PFSK-1 (cell line): Measurements from ENCODE around the gene EDDM13.

Experiments
- FOXP2 ChIP-seq: optimal IDR thresholded peaks from 2 replicates; pipeline ENCODE3; 2011; ENCODE audit warnings: borderline replicate concordance, control low read depth, inconsistent platforms; ENCODE audit not compliant: insufficient read depth; ENCODE audit errors: extremely low read length, extremely low read depth
- POLR2AphosphoS5 ChIP-seq: IDR thresholded peaks from 2 replicates; pipeline ENCODE4 v1.6.1; 2012; ENCODE audit warnings: low read depth, mild to moderate bottlenecking, control low read depth, low read length, moderate library complexity
- REST ChIP-seq, 2 experiments: IDR thresholded peaks; 2 replicates each; pipeline versions ENCODE4 v1.6.1 to v1.8.0; 2011 to 2012; ENCODE audit warnings: low read depth in 2 of 2, low read length in 2 of 2, control low read depth in 1 of 2, inconsistent platforms in 1 of 2, mild to moderate bottlenecking in 1 of 2, moderate library complexity in 1 of 2; ENCODE audit not compliant: insufficient read depth in 1 of 2
- SIN3A ChIP-seq: IDR thresholded peaks from 2 replicates; pipeline ENCODE4 v1.6.1; 2012; ENCODE audit warnings: mild to moderate bottlenecking, low read length, moderate library complexity, borderline replicate concordance; ENCODE audit not compliant: insufficient read depth
- TAF1 ChIP-seq: IDR thresholded peaks from 2 replicates; pipeline ENCODE4 v1.6.1; 2012; ENCODE audit warnings: low read length, control low read depth, borderline replicate concordance; ENCODE audit not compliant: insufficient read depth

Gene EDDM13

DNA sequence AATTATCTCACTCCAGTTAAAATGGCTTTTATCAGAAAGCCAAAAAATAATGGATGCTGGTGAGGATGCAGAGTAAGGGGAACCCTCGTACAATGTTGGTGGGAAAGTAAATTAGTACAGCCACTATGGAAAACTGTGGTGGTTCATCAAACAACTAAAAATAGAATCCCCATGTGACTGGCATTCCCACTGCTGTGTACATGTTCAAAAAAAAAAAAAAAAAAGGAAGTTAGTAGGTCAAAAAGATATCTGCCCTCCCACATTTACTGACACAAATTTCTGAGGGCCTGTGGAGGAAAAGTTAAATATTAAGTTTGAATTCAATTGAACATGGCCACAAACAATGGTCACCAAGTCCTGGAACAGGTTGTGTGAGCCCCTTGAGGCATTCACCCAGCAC lies 51.9 kb downstream of the EDDM13 start:
- TF ChIP-seq FOXP2 (no peak), TAF1 (no peak), REST (IDR thresholded peaks at IDR 0.05; ENCODE audit: insufficient read depth in 1 of 2, low read depth in 2 of 2, low read length in 2 of 2) (no peak), SIN3A (no peak), POLR2AphosphoS5 (no peak)

GRCh38 chr19:56332695-56333094 lies 60.1 kb downstream of the EDDM13 start:
- TF ChIP-seq SIN3A = no peak

DNA sequence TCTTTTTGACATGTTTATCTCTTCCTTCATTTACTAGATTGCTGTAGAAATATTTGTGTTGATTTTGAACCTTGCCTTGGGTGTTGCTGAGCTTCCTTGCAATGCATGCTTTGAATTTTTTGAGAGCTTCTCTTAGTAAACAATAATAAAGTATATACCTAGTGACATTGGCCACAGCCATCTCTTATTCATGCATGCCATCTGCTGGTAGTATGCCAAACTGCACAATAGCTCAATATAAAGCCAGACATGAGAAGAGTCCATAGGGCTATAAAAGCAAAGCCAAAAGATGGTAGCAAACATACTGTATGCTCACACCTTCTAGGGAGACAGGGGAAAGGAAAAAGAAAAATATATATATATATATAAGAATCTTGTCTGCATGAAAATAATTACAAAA lies 61.0 kb downstream of the EDDM13 start:
- TF ChIP-seq SIN3A = no peak
- TF ChIP-seq FOXP2 = no peak
- TF ChIP-seq POLR2AphosphoS5 = no peak
- no peak for TF ChIP-seq REST (IDR thresholded peaks at IDR 0.05; ENCODE audit: insufficient read depth in 1 of 2, low read depth in 2 of 2, low read length in 2 of 2)
- TF ChIP-seq TAF1 = no peak

DNA sequence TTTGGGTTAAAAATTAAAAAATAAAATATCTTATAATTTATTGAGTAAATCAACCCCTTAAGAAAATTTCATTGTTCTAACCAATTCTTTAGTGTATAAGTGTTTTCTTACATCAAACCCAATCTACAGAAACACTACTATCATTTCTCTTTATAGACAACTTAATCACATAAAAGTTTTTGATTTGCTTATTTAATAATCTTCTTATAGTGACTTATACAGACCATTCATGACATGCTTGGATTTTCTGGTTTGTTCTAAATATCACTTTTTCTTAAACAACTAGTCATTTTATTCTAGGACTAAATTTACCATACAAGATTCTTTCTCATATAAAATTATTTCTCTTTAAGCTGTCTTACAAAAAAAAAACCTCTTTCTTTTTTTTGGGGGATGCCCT lies 69.4 kb downstream of the EDDM13 start:
- TF ChIP-seq SIN3A (no peak), TAF1 (no peak), POLR2AphosphoS5 (no peak), FOXP2 (no peak), REST (IDR thresholded peaks at IDR 0.05; ENCODE audit: insufficient read depth in 1 of 2, low read depth in 2 of 2, low read length in 2 of 2) (no peak)

DNA sequence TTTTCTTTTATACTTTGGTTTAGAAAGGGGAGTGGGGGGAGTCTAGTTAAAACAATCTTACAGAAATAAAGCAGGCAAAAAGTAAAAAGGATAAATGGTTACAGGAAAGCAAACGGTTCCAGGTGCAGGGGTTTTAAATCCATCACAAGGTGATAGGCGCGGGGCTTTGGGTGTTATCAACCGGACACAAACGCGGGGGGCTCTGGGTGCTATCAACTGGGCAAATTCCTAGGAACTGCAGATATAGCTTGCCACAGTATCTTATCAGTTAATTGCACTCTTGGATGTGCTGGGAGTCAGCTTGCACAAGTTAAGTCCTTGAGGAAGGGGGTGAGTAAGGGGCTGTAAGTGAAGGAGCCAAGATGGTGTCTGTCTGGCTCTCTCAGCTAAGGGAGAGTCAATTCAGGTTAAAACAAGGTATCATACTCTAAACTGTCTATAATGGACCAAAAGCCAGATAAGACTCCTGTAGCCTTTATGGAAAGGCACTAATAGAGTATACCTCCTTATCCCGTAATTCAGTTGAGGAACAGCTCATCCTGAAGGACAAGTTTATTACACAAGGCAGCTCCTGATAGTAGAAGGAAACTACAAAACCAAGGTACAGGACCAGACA lies 74.7 kb downstream of the EDDM13 start:
- no peak for TF ChIP-seq REST (IDR thresholded peaks at IDR 0.05; ENCODE audit: insufficient read depth in 1 of 2, low read depth in 2 of 2, low read length in 2 of 2)
- no peak for TF ChIP-seq TAF1
- no peak for TF ChIP-seq FOXP2
- TF ChIP-seq POLR2AphosphoS5 = no peak
- no peak for TF ChIP-seq SIN3A
